ENCODE measurements around the gene PGM2L1. TPM values are rescaled to one million over a fixed set of nuclear protein-coding genes. Genes with fewer than 3 reads are reported as not detected.

Gene PGM2L1
- total RNA-seq (10 to 100 TPM in 2 of 5 experiments, 1 to 10 TPM in 3; 6.5 to 17.7 (median 9.9) TPM), polyA plus RNA-seq (1 to 10 TPM; 4.2 to 5.9 TPM), total RNA-seq (23.6 reads per million, percentile 54 among the genes with 10 or more reads in this experiment)

DNA sequence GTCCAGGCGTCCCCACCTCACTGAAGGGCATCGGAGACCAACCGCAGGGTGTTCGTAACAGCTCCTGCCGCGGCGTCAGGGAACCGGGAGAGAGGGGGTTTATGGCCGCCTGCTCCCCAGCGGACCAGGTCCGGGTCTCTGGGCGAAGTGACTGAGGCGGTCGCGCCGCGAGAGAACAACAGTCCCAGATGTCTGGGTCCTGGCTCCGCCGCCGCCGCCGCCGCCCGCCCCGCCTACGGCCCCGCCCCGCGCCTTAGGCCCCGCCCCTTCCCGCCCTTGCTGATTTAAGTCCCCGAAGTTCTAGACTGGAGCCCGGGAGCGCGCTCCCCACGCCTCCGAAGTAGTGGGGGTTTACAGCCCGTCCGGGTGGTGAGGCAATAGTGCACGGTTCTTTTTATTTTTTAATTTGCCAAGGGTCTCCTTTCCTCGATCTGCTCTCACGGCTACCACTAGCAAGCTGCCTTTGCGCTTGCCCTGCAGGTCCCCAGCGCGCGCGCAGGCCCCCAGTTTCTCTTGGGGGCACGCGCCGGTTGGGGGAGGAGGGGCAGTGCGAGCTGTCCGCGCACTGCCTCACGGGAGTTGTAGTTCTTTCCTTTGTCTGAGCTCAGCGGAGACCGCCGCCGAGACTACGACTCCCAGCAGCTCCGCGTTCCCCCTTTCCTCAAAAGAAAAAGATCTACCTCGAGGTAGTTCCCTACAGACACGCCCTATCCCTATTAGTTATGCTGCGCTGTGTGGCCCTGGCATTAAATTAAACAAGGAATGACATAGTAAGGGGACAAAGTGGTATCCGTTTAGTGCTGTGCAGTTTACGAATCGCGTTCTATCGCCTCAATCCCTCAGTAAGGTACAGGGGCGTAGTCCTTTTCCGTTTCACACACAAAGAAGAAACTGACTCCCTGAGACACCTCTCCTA is at the start of gene PGM2L1:
Gene PGM2L1 (minus strand): TSS at position 190 of the 916 bp plus-strand sequence. CDS start 272 bp downstream, outside the sequence.
- peak within 1 kb of the TSS; percentile 93 to 99 (median 98) for H3K27ac Mint-ChIP-seq
- no peaks in the 10 kb centered on the region for H3K27me3 ChIP-seq (ENCODE audit: control insufficient read depth in 2 of 2, insufficient read depth in 2 of 2, low read length in 2 of 2)
- peaks cover 0 to 10% of the 10 kb centered on the region in 2 donors for H3K4me1 ChIP-seq (ENCODE audit: control insufficient read depth in 2 of 2, insufficient read depth in 2 of 2, low read length in 2 of 2)
- peak within 1 kb of the TSS; percentile 64 for H3K4me3 ChIP-seq (ENCODE audit: low read length)
- DNase-seq (peak; percentile 86 to 97 (median 95)), ATAC-seq (peak; percentile 94)
- H3K27ac ChIP-seq (ENCODE audit: low read depth, low read length) = peak within 1 kb of the TSS; percentile 75
- H3K4me3 Mint-ChIP-seq = peak within 1 kb of the TSS; percentile 95 to 100 (median 99)
- intact Hi-C loops (cut with micrococcal nuclease) = loop anchor here (1.0 to 10.0 kb wide), 16 partner anchors 10 to 1984 kb away; partner anchors contain the start of genes C2CD3 (in 2 of the 2), LIPT2 (in 2 of the 2), POLD3 (in 2 of the 2) and PPME1 (in 2 of the 2)
- H3K4me1 Mint-ChIP-seq = peaks cover 18 to 39% (median 28%) of the 10 kb centered on the region in 7 donors
- H3K9me3 Mint-ChIP-seq = no peaks in the 10 kb centered on the region
- ChIA-PET POLR2A (interaction anchor here (0.9 to 2.3 kb wide), 6 partner anchors 9 to 429 kb away, joined by 3 to 20 read pairs (median 4); partner anchors contain the start of gene LIPT2), CTCF (interaction anchor here (0.7 to 1.1 kb wide), 7 partner anchors 9 to 802 kb away, joined by 3 to 8 read pairs (median 3); partner anchors contain the start of gene LIPT2)
- H3K36me3 Mint-ChIP-seq = no peaks in the 10 kb centered on the region
- no peaks in the 10 kb centered on the region for H3K27me3 Mint-ChIP-seq
- H3K9me3 ChIP-seq (ENCODE audit: control insufficient read depth in 2 of 3, low read length in 3 of 3) = no peaks in the 10 kb centered on the region
- peaks cover 0 to 5% (median 0%) of the 10 kb centered on the region in 3 experiments for H3K36me3 ChIP-seq (ENCODE audit: control insufficient read depth in 2 of 3, insufficient read depth in 3 of 3, low read length in 3 of 3)

DNA sequence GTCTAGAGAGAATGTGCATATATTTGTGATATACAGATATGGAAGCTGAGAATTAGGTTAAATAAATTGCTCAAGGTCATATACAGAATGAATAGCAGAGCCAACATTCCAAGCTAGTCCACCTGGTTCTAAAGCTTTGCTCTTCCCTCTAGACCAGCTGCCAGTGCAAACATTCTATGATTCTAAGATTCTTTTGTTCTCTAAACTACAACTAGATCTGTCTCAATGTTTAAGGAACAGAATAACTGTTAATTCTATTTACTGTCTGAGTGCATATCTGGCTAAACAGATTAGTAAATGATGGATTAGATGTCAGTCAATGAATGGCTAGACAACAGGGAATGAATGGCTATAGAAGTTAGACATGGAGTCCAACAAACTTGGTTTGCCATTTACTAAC is 49.5 kb upstream of the PGM2L1 start:
- Mint-ChIP-seq H3K4me1 (peaks cover 0 to 2% (median 0%) of the 10 kb centered on the region in 7 donors), H3K9me3 (no peaks in the 10 kb centered on the region), H3K4me3 (no peak overlapping the region), H3K27ac (no peak overlapping the region), H3K27me3 (peaks cover 0 to 9% (median 4%) of the 10 kb centered on the region in 5 donors), H3K36me3 (no peaks in the 10 kb centered on the region)
- POLR2A ChIA-PET = no interaction called here
- no peaks in the 10 kb centered on the region for H3K36me3 ChIP-seq (ENCODE audit: control insufficient read depth in 2 of 3, insufficient read depth in 3 of 3, low read length in 3 of 3)
- no peaks in the 10 kb centered on the region for H3K27me3 ChIP-seq (ENCODE audit: control insufficient read depth in 2 of 2, insufficient read depth in 2 of 2, low read length in 2 of 2)
- DNase-seq (no peak), ATAC-seq (no peak)
- no peak overlapping the region for H3K4me3 ChIP-seq (ENCODE audit: low read length)
- intact Hi-C loops (cut with micrococcal nuclease) = no loop called here
- CTCF ChIA-PET = interaction anchor here (0.7 to 8.8 kb wide), 5 partner anchors 56 to 193 kb away, joined by 3 to 159 read pairs (median 4); no protein-coding TSS in a partner anchor
- no peaks in the 10 kb centered on the region for H3K4me1 ChIP-seq (ENCODE audit: control insufficient read depth in 2 of 2, insufficient read depth in 2 of 2, low read length in 2 of 2)
- no peak overlapping the region for H3K27ac ChIP-seq (ENCODE audit: low read depth, low read length)
- H3K9me3 ChIP-seq (ENCODE audit: control insufficient read depth in 2 of 3, low read length in 3 of 3) = no peaks in the 10 kb centered on the region

DNA sequence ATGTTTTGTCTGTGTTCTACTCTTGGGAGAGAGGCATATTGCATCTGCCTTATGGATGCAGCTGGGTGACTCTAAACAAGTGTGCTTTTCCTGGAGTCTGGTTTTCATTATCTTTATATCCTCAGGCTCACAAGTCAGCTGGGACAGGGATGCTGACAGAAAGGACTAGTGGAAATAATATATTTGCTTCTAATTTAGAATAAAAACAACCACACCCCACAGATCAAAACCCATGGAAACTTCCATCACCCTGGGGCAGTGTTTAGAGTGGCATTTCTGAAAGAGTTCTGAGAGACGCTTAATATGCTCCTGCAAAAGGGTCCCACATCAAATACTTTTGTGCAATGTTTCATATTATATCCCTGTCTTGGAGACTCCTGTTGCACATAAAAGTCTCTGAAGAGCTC is 48.3 kb upstream of the PGM2L1 start:
- no peak for ATAC-seq
- no peak overlapping the region for H3K27ac Mint-ChIP-seq
- intact Hi-C loops (cut with micrococcal nuclease) = no loop called here
- H3K27me3 Mint-ChIP-seq = peaks cover 0 to 6% (median 0%) of the 10 kb centered on the region in 5 donors
- Histone ChIP-seq H3K36me3 (ENCODE audit: control insufficient read depth in 2 of 3, insufficient read depth in 3 of 3, low read length in 3 of 3) (no peaks in the 10 kb centered on the region), H3K27me3 (ENCODE audit: control insufficient read depth in 2 of 2, insufficient read depth in 2 of 2, low read length in 2 of 2) (no peaks in the 10 kb centered on the region), H3K4me3 (ENCODE audit: low read length) (no peak overlapping the region), H3K4me1 (ENCODE audit: control insufficient read depth in 2 of 2, insufficient read depth in 2 of 2, low read length in 2 of 2) (no peaks in the 10 kb centered on the region), H3K27ac (ENCODE audit: low read depth, low read length) (no peak overlapping the region), H3K9me3 (ENCODE audit: control insufficient read depth in 2 of 3, low read length in 3 of 3) (no peaks in the 10 kb centered on the region)
- POLR2A ChIA-PET = no interaction called here
- CTCF ChIA-PET = interaction anchor here (0.8 to 8.8 kb wide), 2 partner anchors 55 to 124 kb away, joined by 3 to 159 read pairs; no protein-coding TSS in a partner anchor
- no peak overlapping the region for H3K4me3 Mint-ChIP-seq
- no peak for DNase-seq
- H3K36me3 Mint-ChIP-seq = no peaks in the 10 kb centered on the region
- H3K9me3 Mint-ChIP-seq = peaks cover 0 to under 1% (median 0%) of the 10 kb centered on the region in 11 donors
- peaks cover 0 to 2% (median 0%) of the 10 kb centered on the region in 7 donors for H3K4me1 Mint-ChIP-seq

DNA sequence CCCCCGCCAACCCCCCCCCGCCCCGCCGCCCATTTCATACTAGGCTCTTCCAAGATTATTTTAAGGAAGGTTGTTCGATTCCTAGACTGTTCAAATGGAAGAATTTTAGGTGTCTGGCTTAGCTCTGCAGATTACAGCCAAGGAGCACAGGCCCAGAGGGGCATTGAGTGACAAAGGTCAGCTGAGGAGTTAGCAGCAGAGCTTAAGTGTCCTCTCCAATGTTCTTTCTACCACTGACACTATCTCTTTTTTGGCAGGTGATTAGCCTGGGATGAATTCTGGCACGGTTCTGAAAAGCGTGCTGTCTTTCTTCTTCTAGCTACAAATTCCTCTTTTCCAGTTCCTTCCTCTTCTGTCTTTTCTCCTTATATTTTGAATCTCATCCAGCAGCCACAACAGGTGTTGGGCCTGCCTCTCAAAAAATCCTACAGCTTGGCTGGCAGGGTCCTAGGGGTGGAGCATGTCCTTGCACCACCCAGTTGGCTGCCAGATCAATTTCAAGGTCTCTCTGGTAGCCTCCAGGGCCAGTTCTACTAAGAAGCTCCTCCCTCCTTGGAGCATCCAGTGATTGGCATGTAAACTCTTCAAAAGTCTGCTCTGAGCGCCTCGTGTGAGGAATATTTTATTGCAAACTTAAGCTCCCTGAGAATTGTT is 46.1 kb upstream of the PGM2L1 start:
- no peak overlapping the region for H3K4me3 Mint-ChIP-seq
- POLR2A ChIA-PET = no interaction called here
- Histone ChIP-seq H3K27ac (ENCODE audit: low read depth, low read length) (no peak overlapping the region), H3K36me3 (ENCODE audit: control insufficient read depth in 2 of 3, insufficient read depth in 3 of 3, low read length in 3 of 3) (no peaks in the 10 kb centered on the region), H3K27me3 (ENCODE audit: control insufficient read depth in 2 of 2, insufficient read depth in 2 of 2, low read length in 2 of 2) (no peaks in the 10 kb centered on the region), H3K4me3 (ENCODE audit: low read length) (no peak overlapping the region), H3K9me3 (ENCODE audit: control insufficient read depth in 2 of 3, low read length in 3 of 3) (no peaks in the 10 kb centered on the region), H3K4me1 (ENCODE audit: control insufficient read depth in 2 of 2, insufficient read depth in 2 of 2, low read length in 2 of 2) (no peaks in the 10 kb centered on the region)
- CTCF ChIA-PET = interaction anchor here (1.2 to 8.8 kb wide), 4 partner anchors 9 to 189 kb away, joined by 3 to 159 read pairs (median 7); no protein-coding TSS in a partner anchor
- no peaks in the 10 kb centered on the region for H3K36me3 Mint-ChIP-seq
- peaks cover 0 to 2% (median 0%) of the 10 kb centered on the region in 7 donors for H3K4me1 Mint-ChIP-seq
- peak overlapping the region in 1 of 9 donors; percentile 62 for H3K27ac Mint-ChIP-seq
- intact Hi-C loops (cut with micrococcal nuclease) = no loop called here
- H3K9me3 Mint-ChIP-seq = peaks cover 0 to 10% (median 0%) of the 10 kb centered on the region in 11 donors
- ATAC-seq (no peak), DNase-seq (no peak)
- peaks cover 0 to 2% (median 0%) of the 10 kb centered on the region in 5 donors for H3K27me3 Mint-ChIP-seq

DNA sequence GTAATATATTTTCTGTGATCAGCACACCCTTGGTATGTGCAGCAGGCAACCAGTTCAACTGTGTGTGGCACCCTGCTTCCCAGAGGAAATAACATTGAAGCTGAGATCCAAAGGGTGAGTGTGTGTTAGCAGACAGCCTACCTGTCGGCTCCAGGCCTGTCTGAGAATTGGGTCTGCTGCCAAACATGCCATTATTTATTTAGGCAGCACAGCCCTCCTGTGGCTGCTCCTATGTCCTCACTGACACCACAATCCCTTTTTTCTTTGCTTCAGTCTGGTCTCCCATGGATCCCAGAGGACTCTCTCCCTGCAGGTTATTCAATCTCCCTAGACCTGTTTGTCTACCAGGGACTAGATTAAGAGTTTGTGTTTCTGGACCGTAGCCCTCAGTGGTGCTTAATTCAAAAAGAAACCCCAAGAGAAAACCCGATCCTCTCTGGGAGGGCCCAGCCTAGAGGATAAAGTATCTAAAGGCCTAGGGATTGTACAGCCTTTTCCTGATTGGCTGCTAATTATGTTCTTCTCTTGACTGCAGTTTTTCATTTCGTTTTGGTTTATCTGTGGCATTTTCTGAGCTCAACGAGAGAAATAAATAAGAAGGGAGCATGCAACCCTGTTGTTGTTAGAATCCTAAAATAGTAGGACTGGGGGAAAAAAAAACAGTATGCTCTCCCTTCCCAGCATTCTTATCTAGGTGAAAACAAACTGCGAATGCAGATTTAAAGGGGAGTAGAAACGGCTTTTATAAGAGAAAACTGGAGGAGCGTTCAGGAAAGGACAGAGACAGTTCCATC is 45.0 kb upstream of the PGM2L1 start:
- Mint-ChIP-seq H3K4me3 (no peak overlapping the region), H3K27me3 (no peaks in the 10 kb centered on the region), H3K9me3 (peaks cover 0 to 10% (median 0%) of the 10 kb centered on the region in 11 donors), H3K36me3 (no peaks in the 10 kb centered on the region), H3K4me1 (no peaks in the 10 kb centered on the region), H3K27ac (peak overlapping the region in 1 of 9 donors; percentile 57)
- no peak for DNase-seq
- H3K9me3 ChIP-seq (ENCODE audit: control insufficient read depth in 2 of 3, low read length in 3 of 3) = no peaks in the 10 kb centered on the region
- POLR2A ChIA-PET = no interaction called here
- no peak for ATAC-seq
- H3K4me3 ChIP-seq (ENCODE audit: low read length) = no peak overlapping the region
- H3K27me3 ChIP-seq (ENCODE audit: control insufficient read depth in 2 of 2, insufficient read depth in 2 of 2, low read length in 2 of 2) = no peaks in the 10 kb centered on the region
- intact Hi-C loops (cut with micrococcal nuclease) = no loop called here
- H3K4me1 ChIP-seq (ENCODE audit: control insufficient read depth in 2 of 2, insufficient read depth in 2 of 2, low read length in 2 of 2) = no peaks in the 10 kb centered on the region
- H3K36me3 ChIP-seq (ENCODE audit: control insufficient read depth in 2 of 3, insufficient read depth in 3 of 3, low read length in 3 of 3) = no peaks in the 10 kb centered on the region
- CTCF ChIA-PET = interaction anchor here (0.6 to 8.8 kb wide), 4 partner anchors 11 to 56 kb away, joined by 3 to 159 read pairs (median 4); no protein-coding TSS in a partner anchor
- no peak overlapping the region for H3K27ac ChIP-seq (ENCODE audit: low read depth, low read length)
